ENCODE results near the gene GNB5. TPM values are rescaled to one million over a fixed set of nuclear protein-coding genes. Genes with fewer than 3 reads are reported as not detected.

Gene GNB5
- total RNA-seq, 2 donors from 2014 or later, result 19.5 to 21.9 TPM

GRCh38 chr15:52193321-52193720 lies 2.1 kb upstream of the GNB5 start:
- Mint-ChIP-seq H3K4me3 (no peak overlapping the region), H3K9me3 (no peaks in the 10 kb centered on the region), H3K36me3 (ENCODE audit: low read depth) (no peaks in the 10 kb centered on the region), H3K4me1 (no peaks in the 10 kb centered on the region), H3K27ac (no peak overlapping the region), H3K27me3 (no peaks in the 10 kb centered on the region)
- no peak for ATAC-seq (replicated peaks)

GRCh38 chr15:52186651-52187486 lies 4.3 kb downstream of the GNB5 start:
- no peaks in the 10 kb centered on the region for H3K36me3 Mint-ChIP-seq (ENCODE audit: low read depth)
- no peak overlapping the region for H3K27ac Mint-ChIP-seq
- ATAC-seq (replicated peaks), result no peak
- no peak overlapping the region for H3K4me3 Mint-ChIP-seq
- no peaks in the 10 kb centered on the region for H3K4me1 Mint-ChIP-seq
- no peaks in the 10 kb centered on the region for H3K9me3 Mint-ChIP-seq
- no peaks in the 10 kb centered on the region for H3K27me3 Mint-ChIP-seq

- Mint-ChIP-seq H3K4me3 (no peak overlapping the region), H3K36me3 (ENCODE audit: low read depth) (no peaks in the 10 kb centered on the region), H3K27ac (no peak overlapping the region), H3K4me1 (peaks cover 4% of the 10 kb centered on the region), H3K9me3 (no peaks in the 10 kb centered on the region), H3K27me3 (no peaks in the 10 kb centered on the region)
- no peak for ATAC-seq (replicated peaks)
Measured at GRCh38 chr15:52185151-52185561, 6.0 kb downstream of the GNB5 start.

GRCh38 chr15:52184721-52185120 lies 6.5 kb downstream of the GNB5 start:
- H3K27ac Mint-ChIP-seq, result no peak overlapping the region
- no peaks in the 10 kb centered on the region for H3K36me3 Mint-ChIP-seq (ENCODE audit: low read depth)
- peaks cover 4% of the 10 kb centered on the region for H3K4me1 Mint-ChIP-seq
- H3K9me3 Mint-ChIP-seq, result no peaks in the 10 kb centered on the region
- no peak overlapping the region for H3K4me3 Mint-ChIP-seq
- no peaks in the 10 kb centered on the region for H3K27me3 Mint-ChIP-seq
- no peak for ATAC-seq (replicated peaks)

GRCh38 chr15:52183562-52184173 lies 7.5 kb downstream of the GNB5 start:
- Mint-ChIP-seq H3K27me3 (no peaks in the 10 kb centered on the region), H3K4me1 (peaks cover 9% of the 10 kb centered on the region), H3K36me3 (ENCODE audit: low read depth) (no peaks in the 10 kb centered on the region), H3K9me3 (no peaks in the 10 kb centered on the region), H3K4me3 (no peak overlapping the region), H3K27ac (no peak overlapping the region)
- ATAC-seq (replicated peaks), result no peak

- Mint-ChIP-seq H3K9me3 (no peaks in the 10 kb centered on the region), H3K27me3 (no peaks in the 10 kb centered on the region), H3K27ac (no peak overlapping the region), H3K4me3 (no peak overlapping the region), H3K4me1 (peaks cover 16% of the 10 kb centered on the region), H3K36me3 (ENCODE audit: low read depth) (no peaks in the 10 kb centered on the region)
- no peak for ATAC-seq (replicated peaks)
Measured at GRCh38 chr15:52181938-52182780, 9.0 kb downstream of the GNB5 start.

GRCh38 chr15:52180851-52181450 lies 10.2 kb downstream of the GNB5 start:
- no peaks in the 10 kb centered on the region for H3K36me3 Mint-ChIP-seq (ENCODE audit: low read depth)
- H3K27me3 Mint-ChIP-seq, result no peaks in the 10 kb centered on the region
- H3K4me1 Mint-ChIP-seq, result peaks cover 24% of the 10 kb centered on the region
- H3K27ac Mint-ChIP-seq, result peak overlapping the region; percentile 84
- no peak for ATAC-seq (replicated peaks)
- H3K9me3 Mint-ChIP-seq, result no peaks in the 10 kb centered on the region
- H3K4me3 Mint-ChIP-seq, result peak overlapping the region; percentile 89

GRCh38 chr15:52180196-52180835 lies 10.9 kb downstream of the GNB5 start:
- peak overlapping the region; percentile 89 for H3K4me3 Mint-ChIP-seq
- ATAC-seq (replicated peaks), result peak; percentile 33

GRCh38 chr15:52179278-52180195 lies 11.7 kb downstream of the GNB5 start:
- H3K4me3 Mint-ChIP-seq, result peak overlapping the region; percentile 89
- H3K27ac Mint-ChIP-seq, result peak overlapping the region; percentile 95
- H3K27me3 Mint-ChIP-seq, result no peaks in the 10 kb centered on the region
- no peaks in the 10 kb centered on the region for H3K9me3 Mint-ChIP-seq
- no peaks in the 10 kb centered on the region for H3K36me3 Mint-ChIP-seq (ENCODE audit: low read depth)
- H3K4me1 Mint-ChIP-seq, result peaks cover 25% of the 10 kb centered on the region
- ATAC-seq (replicated peaks), result peak; percentile 88

More at GRCh38 chr15:52180196-52180835, 10.9 kb downstream of the GNB5 start:
- Mint-ChIP-seq H3K9me3 (no peaks in the 10 kb centered on the region), H3K4me1 (peaks cover 25% of the 10 kb centered on the region), H3K27me3 (no peaks in the 10 kb centered on the region), H3K36me3 (ENCODE audit: low read depth) (no peaks in the 10 kb centered on the region), H3K27ac (peak overlapping the region; percentile 84)

GRCh38 chr15:52178765-52179164 lies 12.4 kb downstream of the GNB5 start:
- H3K4me3 Mint-ChIP-seq, result peak overlapping the region; percentile 89
- peak overlapping the region; percentile 95 for H3K27ac Mint-ChIP-seq
- H3K27me3 Mint-ChIP-seq, result no peaks in the 10 kb centered on the region
- no peak for ATAC-seq (replicated peaks)
- peaks cover 25% of the 10 kb centered on the region for H3K4me1 Mint-ChIP-seq
- H3K9me3 Mint-ChIP-seq, result no peaks in the 10 kb centered on the region
- no peaks in the 10 kb centered on the region for H3K36me3 Mint-ChIP-seq (ENCODE audit: low read depth)

GRCh38 chr15:52172869-52173268 lies 18.3 kb downstream of the GNB5 start:
- Mint-ChIP-seq H3K27me3 (no peaks in the 10 kb centered on the region), H3K27ac (peak overlapping the region; percentile 2)

GRCh38 chr15:52171807-52172206 lies 19.4 kb downstream of the GNB5 start:
- peaks cover 30% of the 10 kb centered on the region for H3K4me1 Mint-ChIP-seq
- H3K27me3 Mint-ChIP-seq, result no peaks in the 10 kb centered on the region
- H3K36me3 Mint-ChIP-seq (ENCODE audit: low read depth), result no peaks in the 10 kb centered on the region
- no peak overlapping the region for H3K4me3 Mint-ChIP-seq
- no peaks in the 10 kb centered on the region for H3K9me3 Mint-ChIP-seq
- no peak for ATAC-seq (replicated peaks)
- no peak overlapping the region for H3K27ac Mint-ChIP-seq

More at GRCh38 chr15:52172869-52173268, 18.3 kb downstream of the GNB5 start:
- H3K4me1 Mint-ChIP-seq, result peaks cover 26% of the 10 kb centered on the region
- H3K36me3 Mint-ChIP-seq (ENCODE audit: low read depth), result no peaks in the 10 kb centered on the region
- no peak for ATAC-seq (replicated peaks)
- H3K9me3 Mint-ChIP-seq, result no peaks in the 10 kb centered on the region
- no peak overlapping the region for H3K4me3 Mint-ChIP-seq

GRCh38 chr15:52171386-52171785 lies 19.8 kb downstream of the GNB5 start:
- H3K4me3 Mint-ChIP-seq, result peak overlapping the region; percentile 3
- H3K27me3 Mint-ChIP-seq, result no peaks in the 10 kb centered on the region
- H3K36me3 Mint-ChIP-seq (ENCODE audit: low read depth), result no peaks in the 10 kb centered on the region
- no peaks in the 10 kb centered on the region for H3K9me3 Mint-ChIP-seq
- no peak overlapping the region for H3K27ac Mint-ChIP-seq
- H3K4me1 Mint-ChIP-seq, result peaks cover 31% of the 10 kb centered on the region
- ATAC-seq (replicated peaks), result peak; percentile 37
